Right lobe of liver (tissue), 6 donors: ENCODE results near the gene CEP70. TPM values are rescaled to one million over a fixed set of nuclear protein-coding genes. Genes with fewer than 3 reads are reported as not detected.

Experiments
- ATAC-seq, 4 donors: fragments of 200-7000 bp; cut with Tn5 transposase; one replicate each; pipeline ENCODE4 v1.9.1; 2020; ENCODE audit warnings: mild to moderate bottlenecking in 4 of 4, moderate library complexity in 4 of 4
- DNase-seq, 3 donors: peaks; one replicate each; pipeline ENCODE4 v3.0.0-alpha.2; 2020
- H3K27ac ChIP-seq, 3 donors: fragments of 200-600 bp; one replicate each; pipeline ENCODE4 v1.8.0; 2022
- H3K27me3 ChIP-seq, 2 donors: fragments of 200-600 bp; one replicate each; pipeline ENCODE4 v1.8.0; 2022
- H3K36me3 ChIP-seq, 4 donors: fragments of 200-600 bp; sonication (generic) in 1 of 4; one replicate each; pipeline versions ENCODE4 v1.5.1 to v1.8.0; 2017 to 2022; ENCODE audit warnings: control low read depth in 1 of 4
- H3K4me1 ChIP-seq, 4 donors: fragments of 200-600 bp; sonication (generic) in 1 of 4; one replicate each; pipeline versions ENCODE4 v1.5.1 to v1.8.0; 2017 to 2022; ENCODE audit warnings: control low read depth in 1 of 4
- H3K4me3 ChIP-seq, 3 donors: fragments of 200-600 bp; one replicate each; pipeline ENCODE4 v1.8.0; 2022
- H3K9me3 ChIP-seq, 4 donors: fragments of 200-600 bp; sonication (generic) in 1 of 4; one replicate each; pipeline versions ENCODE4 v1.5.1 to v1.8.0; 2017 to 2022; ENCODE audit warnings: control low read depth in 1 of 4
- POLR2A ChIP-seq: fragments of 450-650 bp; IDR thresholded peaks from one replicate; pipeline ENCODE4 v1.6.1; 2017; ENCODE audit warnings: antibody characterized with exemption, mild to moderate bottlenecking
- WGBS: methylation state at CpG from one replicate; pipeline ENCODE4 v1.1.6; 2018; ENCODE audit warnings: low coverage, low lambda C conversion rate; ENCODE audit not compliant: insufficient coverage; ENCODE audit errors: missing lambda C conversion rate; 5-methylcytosine and 5-hydroxymethylcytosine counted together
- intact Hi-C, 2 donors: fragments of 100-400 bp; cut with DNase I; formaldehyde crosslinking; loops; one replicate each; pipeline versions ENCODE4 v1.11.2 to v1.14.1; 2022
- total RNA-seq, 6 experiments: library from RNA; depleted of rRNA in 2 of 6; stranded (reverse); fragments of >200 nt in 2 of 6; fragmentation: NEBNext Ultra II Directional in 3 of 6; extraction: Animal tissue kit (Norgen Biotek cat#: 25700) in 3 of 6; gene quantifications; one replicate each; pipeline versions ENCODE4 v1.1.0 to v1.2.4, GENCODE V29; 2016 to 2023
- TF ChIP-seq, protein P1 (sequence below), 4 donors: fragments of 200-600 bp in 3 of 4; fragments of 450-650 bp in 1 of 4; IDR thresholded peaks; one replicate each; pipeline versions ENCODE4 v1.5.1 to v1.8.0; 2016 to 2022; ENCODE audit warnings: antibody characterized with exemption in 4 of 4, mild to moderate bottlenecking in 2 of 4
- donor health status: DM: no; HTN: yes; CAD: no.
- donor health status: DM: no; HTN: no; CAD: no.
- donor health status: DM: no; HTN: no; CAD: no.
- donor health status: DM: no; HTN: yes; CAD: no.
- donor health status: DM: no; HTN: yes; CAD: no.

CEP70 gene
- total RNA-seq, 6 experiments from 2014 or later: 13.8 to 26.7 (median 21.4) TPM

DNA sequence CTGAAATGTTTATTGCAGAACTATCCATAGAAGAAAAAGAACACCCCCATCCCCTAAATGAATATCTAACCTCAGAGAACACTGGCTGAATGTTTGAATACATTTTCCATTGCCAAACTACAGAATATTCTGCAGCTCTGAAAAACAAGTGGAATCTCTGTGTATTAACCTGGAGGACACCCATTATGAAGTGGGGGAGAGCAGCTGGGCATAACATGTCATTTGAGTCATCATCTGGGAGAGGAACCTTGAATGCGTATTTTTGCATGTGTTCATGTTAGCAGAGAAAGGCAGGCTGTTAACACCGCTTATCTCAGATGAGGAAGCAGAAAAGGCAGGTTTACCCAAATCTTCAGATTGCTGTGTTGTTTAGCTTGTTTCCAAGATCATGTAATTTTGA lies 128.1 kb downstream of the CEP70 start:
- TF ChIP-seq POLR2A: no peak
- TF ChIP-seq, protein P1, sequence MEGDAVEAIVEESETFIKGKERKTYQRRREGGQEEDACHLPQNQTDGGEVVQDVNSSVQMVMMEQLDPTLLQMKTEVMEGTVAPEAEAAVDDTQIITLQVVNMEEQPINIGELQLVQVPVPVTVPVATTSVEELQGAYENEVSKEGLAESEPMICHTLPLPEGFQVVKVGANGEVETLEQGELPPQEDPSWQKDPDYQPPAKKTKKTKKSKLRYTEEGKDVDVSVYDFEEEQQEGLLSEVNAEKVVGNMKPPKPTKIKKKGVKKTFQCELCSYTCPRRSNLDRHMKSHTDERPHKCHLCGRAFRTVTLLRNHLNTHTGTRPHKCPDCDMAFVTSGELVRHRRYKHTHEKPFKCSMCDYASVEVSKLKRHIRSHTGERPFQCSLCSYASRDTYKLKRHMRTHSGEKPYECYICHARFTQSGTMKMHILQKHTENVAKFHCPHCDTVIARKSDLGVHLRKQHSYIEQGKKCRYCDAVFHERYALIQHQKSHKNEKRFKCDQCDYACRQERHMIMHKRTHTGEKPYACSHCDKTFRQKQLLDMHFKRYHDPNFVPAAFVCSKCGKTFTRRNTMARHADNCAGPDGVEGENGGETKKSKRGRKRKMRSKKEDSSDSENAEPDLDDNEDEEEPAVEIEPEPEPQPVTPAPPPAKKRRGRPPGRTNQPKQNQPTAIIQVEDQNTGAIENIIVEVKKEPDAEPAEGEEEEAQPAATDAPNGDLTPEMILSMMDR (IDR thresholded peaks at IDR 0.05): no peak
- intact Hi-C loops: no loop called here
- DNase-seq (no peak), ATAC-seq (no peak)
- WGBS: 87% methylated on average over 2 of the region's 2 CpGs
- H3K27me3 ChIP-seq: no peaks in the 10 kb centered on the region
- H3K9me3 ChIP-seq: no peaks in the 10 kb centered on the region
- H3K4me3 ChIP-seq: no peak overlapping the region
- H3K4me1 ChIP-seq: no peaks in the 10 kb centered on the region
- H3K36me3 ChIP-seq: no peaks in the 10 kb centered on the region
- H3K27ac ChIP-seq: no peak overlapping the region

DNA sequence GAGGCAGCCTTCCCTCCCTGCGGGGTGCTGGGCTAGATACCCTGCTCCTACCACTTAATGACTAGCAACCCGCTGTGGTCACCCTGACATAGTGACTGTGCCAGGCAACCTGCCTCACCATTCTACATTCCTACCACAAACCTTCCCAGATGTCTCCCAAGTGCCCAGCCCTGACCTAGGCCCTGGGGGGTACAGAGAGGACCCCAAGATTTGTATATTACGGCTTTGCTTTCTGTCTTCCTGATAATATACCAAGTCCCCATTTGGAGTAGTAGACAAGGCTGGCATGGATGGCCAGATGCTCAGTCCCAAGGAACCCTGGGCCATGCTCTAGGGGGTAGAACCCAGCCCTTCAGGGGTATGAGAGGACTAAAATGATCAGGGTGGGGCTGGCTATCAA lies 128.6 kb downstream of the CEP70 start:
- ATAC-seq (no peak), DNase-seq (no peak)

DNA sequence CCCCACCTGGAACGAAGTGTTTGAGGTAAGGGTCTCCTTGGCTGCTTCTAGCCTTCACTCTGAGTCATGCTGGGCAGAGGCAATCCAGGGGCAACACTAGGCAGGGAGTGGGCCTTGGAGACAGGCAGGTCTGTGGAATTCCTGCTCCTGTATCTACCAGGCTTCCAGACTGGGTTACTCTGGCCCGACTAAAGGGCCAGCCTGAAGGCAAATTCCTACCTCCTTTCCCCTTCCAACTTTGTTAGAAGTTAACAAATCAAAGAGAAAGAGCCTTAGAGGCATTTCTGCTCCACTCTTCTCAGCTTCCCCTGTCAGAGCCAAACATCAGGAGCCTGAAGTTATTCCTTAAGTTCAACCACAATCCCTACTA lies 129.6 kb downstream of the CEP70 start:
- no peaks in the 10 kb centered on the region for H3K9me3 ChIP-seq
- DNase-seq (no peak), ATAC-seq (no peak)
- no peak overlapping the region for H3K27ac ChIP-seq
- H3K4me1 ChIP-seq: no peaks in the 10 kb centered on the region
- no CpG with 5 or more reads among the region's 2 CpGs for WGBS
- intact Hi-C loops: no loop called here
- H3K36me3 ChIP-seq: no peaks in the 10 kb centered on the region
- H3K27me3 ChIP-seq: no peaks in the 10 kb centered on the region
- H3K4me3 ChIP-seq: no peak overlapping the region
- TF ChIP-seq, protein P1 (IDR thresholded peaks at IDR 0.05): no peak
- no peak for TF ChIP-seq POLR2A

More for the DNA sequence above, 128.6 kb downstream of the CEP70 start:
- no peaks in the 10 kb centered on the region for H3K36me3 ChIP-seq
- no peaks in the 10 kb centered on the region for H3K4me1 ChIP-seq
- H3K27ac ChIP-seq: no peak overlapping the region
- intact Hi-C loops: no loop called here
- H3K27me3 ChIP-seq: no peaks in the 10 kb centered on the region
- no peak overlapping the region for H3K4me3 ChIP-seq
- TF ChIP-seq POLR2A: no peak
- TF ChIP-seq, protein P1 (IDR thresholded peaks at IDR 0.05): no peak
- H3K9me3 ChIP-seq: no peaks in the 10 kb centered on the region
- WGBS: 100% methylated on average over 1 of the region's 3 CpGs

DNA sequence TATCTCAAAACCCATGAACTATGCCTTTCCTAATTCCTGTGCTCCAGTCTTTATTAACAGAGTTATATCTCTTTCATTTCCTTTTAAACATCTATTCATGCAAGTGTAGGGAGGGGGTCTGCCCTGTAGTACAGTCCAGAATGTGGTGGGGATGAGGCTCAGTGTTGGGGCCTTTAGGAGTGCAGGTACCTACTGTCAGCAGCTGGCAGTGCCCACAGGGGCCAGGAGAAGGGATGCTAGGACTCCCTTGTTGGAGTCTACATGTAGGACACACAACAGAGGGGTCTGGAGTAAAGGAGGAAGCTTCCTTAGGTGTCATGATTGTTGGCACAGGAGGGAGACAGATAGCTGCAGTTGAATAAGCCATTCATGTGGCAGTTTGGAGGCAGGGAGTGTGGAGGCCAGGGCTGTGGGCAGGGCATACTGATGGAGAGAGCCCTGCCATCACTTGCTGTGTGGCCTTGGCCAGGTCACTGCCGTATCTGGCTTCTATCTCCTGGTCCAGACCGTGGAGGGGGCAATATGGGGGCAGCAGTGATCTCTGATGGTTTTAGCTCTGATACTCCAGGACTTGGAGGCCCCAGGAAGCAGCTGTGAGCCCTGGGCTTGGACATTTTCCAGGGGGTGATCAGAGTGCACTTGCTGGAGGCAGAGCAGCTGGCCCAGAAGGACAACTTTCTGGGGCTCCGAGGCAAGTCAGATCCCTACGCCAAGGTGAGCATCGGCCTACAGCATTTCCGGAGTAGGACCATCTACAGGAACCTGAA lies 130.2 kb downstream of the CEP70 start:
- Histone ChIP-seq H3K36me3 (no peaks in the 10 kb centered on the region), H3K4me1 (no peaks in the 10 kb centered on the region)
- 63% methylated on average over 2 of the region's 6 CpGs for WGBS

More for the DNA sequence above, 130.2 kb downstream of the CEP70 start:
- Histone ChIP-seq H3K27me3 (no peaks in the 10 kb centered on the region), H3K9me3 (no peaks in the 10 kb centered on the region), H3K27ac (no peak overlapping the region), H3K4me3 (no peak overlapping the region)
- DNase-seq (no peak), ATAC-seq (no peak)
- intact Hi-C loops: no loop called here
- TF ChIP-seq, protein P1 (IDR thresholded peaks at IDR 0.05): no peak
- no peak for TF ChIP-seq POLR2A
